GM19328 (cell line): ENCODE measurements around the gene CLCNKB.

Experiments
- ATAC-seq: cut with Tn5 transposase; IDR thresholded peaks from one replicate; pipeline ENCODE4 v1.9.1; 2021; ENCODE audit warnings: mild to moderate bottlenecking, moderate library complexity; ENCODE audit not compliant: unreplicated experiment

Gene CLCNKB

DNA sequence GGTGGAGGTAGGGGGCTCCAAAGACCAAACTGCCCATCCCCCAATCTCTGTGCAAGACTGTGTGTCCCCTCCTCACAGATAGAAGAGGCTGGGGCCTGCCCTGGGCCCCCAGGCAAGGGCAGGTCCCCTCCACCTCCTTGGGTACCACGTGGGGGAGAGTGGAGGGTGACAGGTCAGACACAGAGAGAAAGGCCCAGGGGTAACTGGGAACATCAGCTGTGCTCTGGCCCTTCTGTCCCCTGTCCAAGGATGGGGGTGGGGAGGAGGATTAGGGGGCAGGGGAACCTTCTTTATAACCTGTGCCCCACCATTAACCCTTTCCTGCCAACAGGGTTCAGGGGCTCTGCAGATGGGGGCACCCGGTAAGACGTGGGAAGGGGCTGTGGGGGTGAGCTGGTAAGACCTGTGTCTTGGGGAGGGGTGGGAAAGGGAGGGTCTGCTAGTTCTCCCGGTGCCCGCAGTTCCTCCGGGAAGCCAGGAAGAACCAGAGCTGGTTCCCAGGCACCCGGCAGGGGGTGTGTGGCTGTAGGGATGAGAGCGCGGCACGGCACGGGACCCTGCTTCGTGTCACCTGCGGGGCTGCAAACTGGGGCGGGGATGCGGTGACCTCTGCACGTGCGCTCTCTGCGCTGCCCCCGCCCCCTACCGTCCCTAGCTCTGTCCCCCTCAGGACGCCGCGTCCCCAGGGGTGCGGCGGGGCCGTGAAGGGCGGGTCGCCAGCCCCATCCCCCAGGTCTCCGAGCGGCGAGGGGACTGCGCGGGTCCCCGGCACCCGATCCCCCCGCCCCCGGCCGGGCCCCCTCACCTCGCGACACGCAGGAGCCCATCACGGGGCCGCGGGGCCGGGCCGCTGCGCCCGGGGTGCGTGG lies 29.3 kb downstream of the CLCNKB start:
- ATAC-seq, result no peak

DNA sequence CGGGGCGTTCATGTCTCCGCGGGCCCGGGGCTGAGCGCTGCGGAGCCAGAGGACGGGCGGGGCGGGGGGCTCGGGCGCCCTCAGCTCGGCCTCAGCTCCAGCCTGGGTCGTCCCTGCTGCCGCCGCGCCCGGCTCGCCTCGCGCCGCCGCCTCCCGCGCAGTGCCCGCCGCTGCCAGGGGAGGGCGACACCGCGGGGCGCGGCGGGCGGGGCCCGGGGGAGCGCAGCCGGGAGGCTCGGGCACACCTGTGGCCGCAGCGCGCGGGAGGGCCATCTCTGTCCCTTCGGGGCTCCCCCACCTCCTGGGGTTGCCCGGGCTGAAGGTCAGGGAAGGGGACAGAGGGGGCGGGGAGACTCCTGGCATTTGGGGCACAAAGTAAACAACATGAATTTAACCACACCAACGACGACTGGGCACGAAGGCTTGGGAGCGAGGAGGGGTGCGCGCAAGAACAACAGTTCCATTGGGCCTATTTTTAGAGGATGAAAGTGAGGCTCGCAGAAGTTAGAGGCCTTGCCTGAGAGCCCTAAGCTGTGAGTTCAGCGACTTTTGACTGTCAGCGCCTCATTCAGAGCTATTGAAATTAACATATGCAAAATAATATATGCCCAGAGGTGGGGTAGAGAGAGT lies 30.0 kb downstream of the CLCNKB start, which contains the start of gene FAM131C:
FAM131C (minus strand) TSS at position 162 of the 630 bp plus-strand sequence. CDS start 209 bp downstream, outside the sequence.
- no peak for ATAC-seq

GRCh38 chr1:16074217-16074616 lies 30.6 kb downstream of the CLCNKB start:
- ATAC-seq, result no peak

- ATAC-seq, result no peak
Observed at GRCh38 chr1:16075337-16076030, 31.9 kb downstream of the CLCNKB start.

DNA sequence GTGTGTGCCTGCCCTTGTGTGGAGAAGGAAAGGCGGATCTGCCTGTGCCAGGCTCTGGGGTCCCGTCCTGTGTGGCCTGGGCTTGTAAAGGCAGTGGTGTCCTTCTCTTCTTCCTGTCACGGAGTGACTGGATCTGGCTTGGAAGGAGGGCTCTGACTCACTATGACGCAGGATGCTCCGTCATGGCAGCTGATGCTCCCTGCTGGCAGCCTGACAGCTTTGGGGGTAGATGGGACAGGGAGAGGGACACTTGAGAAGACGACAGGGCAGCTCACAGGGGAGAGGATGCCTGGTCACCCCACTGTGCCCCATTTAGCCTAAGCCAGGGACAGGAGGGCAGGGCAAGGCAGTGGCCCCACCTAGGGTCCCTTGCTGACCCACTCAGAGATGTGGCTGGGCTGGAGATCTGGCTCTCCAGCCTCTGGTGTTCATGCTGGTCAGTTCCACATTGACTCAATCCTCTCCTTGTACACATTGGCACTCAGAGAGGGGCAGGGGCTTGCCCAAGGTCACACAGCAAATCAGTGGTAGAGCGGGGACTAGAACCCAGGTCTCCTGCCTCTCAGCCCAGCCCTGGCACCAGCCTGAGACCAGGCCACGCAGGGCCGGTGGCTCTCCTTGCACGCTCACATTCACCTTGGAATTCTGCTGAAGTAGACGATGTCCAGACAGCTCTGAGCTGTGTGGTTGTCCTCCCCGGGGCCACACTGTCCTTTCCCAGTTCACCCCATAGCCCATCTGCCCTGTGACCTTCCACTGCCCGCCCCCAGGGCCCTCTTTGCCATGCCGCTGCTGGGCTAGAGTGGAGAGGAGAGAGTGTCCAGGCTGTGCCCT lies 32.7 kb downstream of the CLCNKB start:
- no peak for ATAC-seq

GRCh38 chr1:16076865-16077238 lies 33.3 kb downstream of the CLCNKB start:
- ATAC-seq, result no peak

GRCh38 chr1:16077406-16078245 lies 34.0 kb downstream of the CLCNKB start:
- ATAC-seq, result no peak

- ATAC-seq, result no peak
Observed at GRCh38 chr1:16078925-16079656, 35.5 kb downstream of the CLCNKB start.

GRCh38 chr1:16080422-16081150 lies 37.0 kb downstream of the CLCNKB start:
- ATAC-seq, result no peak

DNA sequence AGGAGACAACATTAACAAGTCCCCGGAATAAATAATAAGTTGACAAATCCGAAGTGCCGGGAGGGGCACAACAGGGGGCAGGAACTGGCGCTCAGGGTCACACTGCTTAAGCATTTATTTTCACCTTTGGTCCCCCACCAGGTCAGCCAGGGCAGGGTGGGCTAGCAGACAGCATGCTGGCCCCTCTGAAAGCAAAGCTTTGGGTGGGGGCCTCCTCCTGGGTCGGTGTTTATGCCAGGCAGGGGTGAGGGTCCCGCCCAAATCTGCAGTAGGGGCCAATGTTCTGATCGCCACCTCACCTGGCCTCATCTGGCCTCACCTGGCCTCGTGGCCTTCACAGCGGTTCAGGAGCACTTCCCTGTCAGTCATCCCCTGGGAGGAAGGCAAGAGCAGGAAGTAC lies 38.1 kb downstream of the CLCNKB start:
- no peak for ATAC-seq

- no peak for ATAC-seq
Observed at GRCh38 chr1:16082283-16083038, 38.9 kb downstream of the CLCNKB start.

DNA sequence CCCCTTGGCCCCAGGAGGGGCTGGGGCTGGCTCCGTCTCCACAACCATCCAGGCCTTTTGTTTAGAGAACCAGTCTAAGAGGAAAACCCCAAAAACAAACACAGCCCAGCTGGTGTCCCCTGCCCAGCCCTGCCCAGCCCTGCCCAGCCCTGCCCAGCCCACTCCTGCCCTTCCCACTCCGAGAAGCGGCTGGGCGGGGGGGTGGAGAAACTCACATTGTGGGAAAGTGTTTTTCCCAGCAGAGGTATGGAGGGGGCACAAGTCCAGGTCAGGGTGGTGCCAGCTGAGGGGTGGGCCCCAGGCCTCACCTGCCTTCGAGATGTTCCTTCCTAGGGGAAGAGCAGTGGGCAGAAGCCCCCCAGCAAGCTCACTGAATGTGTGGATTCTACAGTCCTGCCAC lies 39.9 kb downstream of the CLCNKB start:
- ATAC-seq, result no peak

GRCh38 chr1:16085522-16085921 lies 41.9 kb downstream of the CLCNKB start:
- ATAC-seq, result no peak

DNA sequence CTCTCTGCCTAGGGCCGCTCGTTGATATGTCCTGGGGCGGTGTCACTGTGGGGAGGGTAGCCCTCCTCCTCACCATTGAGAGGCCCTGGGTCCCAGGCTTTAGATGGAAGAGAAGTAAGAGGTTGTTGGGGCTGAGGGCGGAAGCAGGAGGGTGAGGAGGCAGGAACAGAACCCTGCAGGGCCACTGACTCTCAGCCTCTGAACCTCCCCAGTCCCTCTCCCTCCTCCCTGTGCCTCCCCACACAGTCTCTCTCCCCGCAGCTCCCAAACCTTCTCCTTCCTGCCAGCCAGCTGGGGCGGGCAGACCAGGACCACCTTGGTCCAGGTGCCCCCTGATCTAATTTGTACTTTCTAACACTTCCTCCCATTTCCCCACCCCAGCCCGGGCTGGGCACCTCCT lies 44.2 kb downstream of the CLCNKB start:
- no peak for ATAC-seq

DNA sequence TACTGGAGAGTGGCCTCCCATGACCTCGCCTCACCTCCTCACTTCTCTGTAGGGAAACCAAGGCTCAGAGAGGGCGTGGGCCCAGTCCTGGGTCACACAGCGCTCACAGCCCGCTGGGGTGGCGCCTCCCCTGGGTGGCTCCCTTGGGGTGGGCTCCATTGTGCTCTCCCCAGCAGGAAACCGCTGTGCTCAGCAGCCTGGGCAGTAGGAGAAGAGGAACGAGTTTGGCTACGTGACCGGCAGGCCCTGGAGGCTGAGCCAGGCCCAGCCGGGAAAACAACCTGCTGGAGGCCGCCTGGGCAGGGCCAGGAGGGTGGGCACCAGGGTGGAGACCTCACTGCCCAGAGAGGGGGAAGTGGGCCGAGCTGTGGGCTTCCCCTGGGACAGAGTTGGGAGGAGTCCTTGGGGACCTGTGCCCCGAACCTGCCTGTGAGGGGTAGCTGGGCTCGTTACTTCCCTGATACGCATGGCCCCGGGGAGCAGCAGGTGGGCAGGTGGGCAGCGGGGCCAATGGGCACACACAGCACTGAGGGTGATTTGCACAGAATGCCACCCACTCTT lies 44.8 kb downstream of the CLCNKB start:
- ATAC-seq, result no peak

- no peak for ATAC-seq
Observed at GRCh38 chr1:16088996-16089395, 45.4 kb downstream of the CLCNKB start.

- no peak for ATAC-seq
Observed at GRCh38 chr1:16090076-16090826, 46.7 kb downstream of the CLCNKB start.
